NT2/D1 (cell line): ENCODE results near the gene ATP6V1G2.

Experiments
- DNase-seq: peaks from one replicate; pipeline ENCODE4 v3.0.0-alpha.2; 2011; ENCODE audit warnings: low read depth, low spot score
- H3K27me3 ChIP-seq: 2 replicates; pipeline ENCODE4 v1.6.0; 2011; ENCODE audit warnings: mild to moderate bottlenecking; ENCODE audit not compliant: insufficient read length, insufficient read depth
- H3K36me3 ChIP-seq: 2 replicates; pipeline ENCODE4 v1.6.1; 2011; ENCODE audit warnings: mild to moderate bottlenecking, low read length, mixed read lengths; ENCODE audit not compliant: insufficient read depth, insufficient read length
- H3K4me1 ChIP-seq: 2 replicates; pipeline ENCODE4 v1.5.1; 2011; ENCODE audit not compliant: insufficient read depth, insufficient read length
- H3K4me3 ChIP-seq: 2 replicates; pipeline ENCODE4 v1.5.1; 2011; ENCODE audit warnings: low read depth; ENCODE audit not compliant: insufficient read length
- H3K9ac ChIP-seq: 2 replicates; pipeline ENCODE4 v1.6.0; 2011; ENCODE audit warnings: low read depth; ENCODE audit not compliant: insufficient read length
- H3K9me3 ChIP-seq: 2 replicates; pipeline ENCODE4 v1.5.1; 2011; ENCODE audit warnings: mild to moderate bottlenecking, low read length; ENCODE audit not compliant: insufficient read depth
- SUZ12 ChIP-seq: IDR thresholded peaks from 2 replicates; pipeline ENCODE4 v1.6.1; 2011; ENCODE audit not compliant: insufficient read length, insufficient read depth; ENCODE audit errors: extremely low read depth
- YY1 ChIP-seq: IDR thresholded peaks from 2 replicates; pipeline ENCODE4 v1.6.1; 2011; ENCODE audit not compliant: insufficient read length, insufficient read depth
- ZNF274 ChIP-seq: IDR thresholded peaks from 2 replicates; pipeline ENCODE4 v1.6.1; 2011; ENCODE audit warnings: mild to moderate bottlenecking, low read depth, low read length

Gene ATP6V1G2

DNA sequence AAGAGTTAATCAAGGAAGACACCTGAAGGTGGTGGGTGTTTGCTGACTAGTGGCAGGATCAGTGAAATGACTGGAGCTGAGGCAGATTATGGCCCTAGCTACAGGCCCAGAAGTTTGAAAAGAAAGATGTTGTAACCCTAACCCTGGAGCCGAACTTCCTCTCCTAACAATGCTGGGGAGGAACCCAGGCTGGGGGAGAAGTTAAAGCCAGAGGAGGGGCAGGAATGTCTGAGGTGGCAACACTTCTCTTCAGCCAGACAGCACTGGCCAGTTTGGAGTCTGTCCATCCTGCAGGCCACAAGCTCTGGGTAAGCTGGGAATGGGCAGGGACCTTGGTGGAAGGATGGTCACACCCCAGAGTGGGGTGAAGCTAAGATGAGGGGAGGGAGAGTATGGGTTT is 39.6 kb upstream of the ATP6V1G2 start, which contains the start of gene LST1:
TSS of gene LST1 (plus strand) at position 270 of the 400 bp plus-strand sequence. CDS start 1,023 bp downstream, outside the sequence.
- Histone ChIP-seq H3K4me3 (no peak within 1 kb of the TSS), H3K36me3 (no peaks in the 10 kb centered on the region), H3K4me1 (peaks cover 12% of the 10 kb centered on the region), H3K27me3 (no peaks in the 10 kb centered on the region), H3K9me3 (no peaks in the 10 kb centered on the region), H3K9ac (no peak within 1 kb of the TSS)
- no peak for DNase-seq
- TF ChIP-seq ZNF274 = no peak
- TF ChIP-seq YY1 = no peak
- no peak for TF ChIP-seq SUZ12

DNA sequence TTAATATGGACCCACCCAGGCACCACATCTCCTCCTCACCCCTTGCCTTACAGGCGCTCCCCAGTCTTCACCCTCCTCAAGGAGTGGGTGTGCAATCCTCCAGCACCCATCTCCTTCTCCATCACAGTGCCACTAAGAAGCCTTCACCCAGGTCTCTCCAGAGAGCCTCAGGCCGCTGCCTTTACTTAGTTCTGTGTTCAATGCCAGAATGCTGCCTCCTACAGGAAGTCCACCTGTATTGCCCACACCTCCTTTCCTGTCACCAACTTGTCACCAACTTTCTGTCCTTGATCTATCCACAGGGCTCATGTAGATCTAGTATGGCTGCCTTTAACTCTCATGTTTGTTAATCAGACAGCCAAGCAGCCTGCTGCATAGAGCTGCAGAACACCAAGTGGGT is 39.1 kb upstream of the ATP6V1G2 start:
- Histone ChIP-seq H3K4me1 (peaks cover 13% of the 10 kb centered on the region), H3K4me3 (no peak overlapping the region), H3K9ac (no peak overlapping the region), H3K9me3 (no peaks in the 10 kb centered on the region), H3K27me3 (no peaks in the 10 kb centered on the region), H3K36me3 (no peaks in the 10 kb centered on the region)
- DNase-seq = no peak
- no peak for TF ChIP-seq YY1

DNA sequence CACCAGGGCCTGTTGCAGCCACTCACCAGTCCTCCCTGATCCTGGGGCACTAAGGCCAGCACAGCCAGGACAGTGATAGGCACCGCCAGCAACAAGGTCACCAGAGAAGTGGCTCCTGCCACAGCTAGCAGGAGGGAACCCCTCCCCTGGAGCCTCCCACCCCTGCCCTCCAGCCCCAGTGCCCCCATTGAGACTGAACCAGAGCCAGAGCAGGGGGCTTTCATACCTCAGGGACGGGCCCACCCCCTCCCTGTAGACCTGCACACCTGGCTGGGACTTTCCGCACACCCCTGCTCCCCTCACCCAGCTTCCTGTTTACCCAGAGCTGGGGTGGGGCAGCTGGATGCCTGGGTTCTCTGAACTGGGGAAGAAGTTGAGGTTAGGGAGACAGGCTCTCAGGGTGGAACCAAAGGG is 35.8 kb upstream of the ATP6V1G2 start, which contains the start of gene LTB:
TSS of gene LTB (minus strand) at position 195 of the 414 bp plus-strand sequence. CDS start at position 188, 7 bp downstream.
- no peak for DNase-seq
- Histone ChIP-seq H3K9ac (peak within 1 kb of the TSS; percentile 92), H3K4me3 (peak within 1 kb of the TSS; percentile 78)

DNA sequence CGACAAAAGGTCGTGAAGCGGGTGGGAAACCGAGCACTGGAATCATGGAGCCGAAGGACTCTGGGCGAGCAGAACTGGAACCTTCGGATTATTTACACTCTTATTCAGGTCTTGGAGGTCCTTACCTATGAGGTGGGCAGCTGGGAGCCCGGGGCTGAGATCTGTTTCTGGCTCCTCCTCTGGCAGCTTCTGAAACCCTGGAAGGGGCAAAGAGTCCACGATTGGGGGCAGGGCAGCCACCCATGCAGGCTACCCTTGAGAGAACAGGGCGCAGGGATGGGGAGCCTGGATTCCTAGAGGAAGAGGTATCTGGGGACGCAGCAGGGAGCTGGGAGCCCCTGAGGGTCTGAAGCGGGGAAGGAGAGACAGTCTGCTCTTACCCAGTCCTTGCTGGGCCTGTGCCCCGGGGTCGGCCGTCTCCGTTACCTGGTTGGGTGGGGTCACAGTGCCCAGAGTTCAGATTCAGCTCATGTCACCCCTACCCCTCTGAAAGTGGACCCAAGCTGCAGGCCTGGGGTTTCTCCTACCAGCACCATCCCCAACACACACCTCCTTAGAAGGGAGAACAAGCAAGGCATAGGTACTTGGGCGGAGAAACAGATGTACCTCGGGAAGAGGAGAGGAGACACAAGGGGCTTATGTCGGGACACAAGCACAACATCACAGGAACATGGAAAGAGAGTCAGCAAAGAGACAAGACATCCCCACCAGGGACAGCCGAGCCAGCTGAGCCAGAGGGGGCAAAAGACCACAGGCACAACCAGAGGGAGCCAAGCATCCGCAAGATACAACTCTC is 35.2 kb upstream of the ATP6V1G2 start:
- no peaks in the 10 kb centered on the region for H3K27me3 ChIP-seq
- TF ChIP-seq SUZ12 (no peak), ZNF274 (no peak), YY1 (no peak)
- peaks cover 19% of the 10 kb centered on the region for H3K4me1 ChIP-seq
- peak overlapping the region; percentile 92 for H3K9ac ChIP-seq
- peaks cover 3% of the 10 kb centered on the region for H3K36me3 ChIP-seq
- H3K9me3 ChIP-seq = no peaks in the 10 kb centered on the region
- DNase-seq = no peak
- peak overlapping the region; percentile 78 for H3K4me3 ChIP-seq

More for the DNA sequence above, 35.8 kb upstream of the ATP6V1G2 start, which contains the start of gene LTB:
- Histone ChIP-seq H3K9me3 (no peaks in the 10 kb centered on the region), H3K36me3 (no peaks in the 10 kb centered on the region), H3K4me1 (peaks cover 19% of the 10 kb centered on the region), H3K27me3 (no peaks in the 10 kb centered on the region)
- TF ChIP-seq ZNF274 = no peak
- TF ChIP-seq YY1 = no peak
- no peak for TF ChIP-seq SUZ12

DNA sequence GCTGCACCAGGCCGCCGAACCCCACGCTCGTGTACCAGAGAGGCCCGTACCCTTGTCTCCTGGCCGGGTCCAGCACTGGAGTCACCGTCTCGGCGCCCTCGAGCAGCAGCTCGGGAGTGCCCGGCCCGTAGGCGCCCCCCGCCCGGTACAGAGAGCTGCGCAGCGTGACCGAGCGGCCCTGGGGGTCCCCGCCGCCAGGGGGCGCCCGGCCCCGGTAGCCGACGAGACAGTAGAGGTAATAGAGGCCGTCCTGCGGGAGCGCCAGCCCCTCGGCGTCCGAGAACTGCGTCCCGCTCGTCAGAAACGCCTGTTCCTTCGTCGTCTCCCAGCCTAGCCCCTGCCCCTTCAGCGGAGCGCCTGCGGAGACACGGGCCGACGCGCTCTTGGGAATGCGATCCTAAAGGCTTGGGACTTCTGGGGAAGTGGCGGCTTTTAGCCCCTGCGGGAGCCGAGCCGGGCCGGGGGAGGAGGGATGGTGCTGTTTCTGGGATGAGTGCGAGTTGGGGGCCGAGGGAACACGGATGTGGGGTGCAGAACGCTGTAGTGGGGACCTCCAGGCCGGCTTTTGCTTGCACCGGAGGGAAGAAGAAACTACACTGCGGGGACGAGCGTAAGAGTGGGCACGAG is 34.5 kb upstream of the ATP6V1G2 start:
- no peak for DNase-seq
- H3K27me3 ChIP-seq = no peaks in the 10 kb centered on the region
- peaks cover 3% of the 10 kb centered on the region for H3K36me3 ChIP-seq
- TF ChIP-seq SUZ12 (no peak), YY1 (no peak), ZNF274 (no peak)
- H3K4me1 ChIP-seq = peaks cover 13% of the 10 kb centered on the region
- no peaks in the 10 kb centered on the region for H3K9me3 ChIP-seq
- H3K9ac ChIP-seq = peak overlapping the region; percentile 92
- peak overlapping the region; percentile 78 for H3K4me3 ChIP-seq

DNA sequence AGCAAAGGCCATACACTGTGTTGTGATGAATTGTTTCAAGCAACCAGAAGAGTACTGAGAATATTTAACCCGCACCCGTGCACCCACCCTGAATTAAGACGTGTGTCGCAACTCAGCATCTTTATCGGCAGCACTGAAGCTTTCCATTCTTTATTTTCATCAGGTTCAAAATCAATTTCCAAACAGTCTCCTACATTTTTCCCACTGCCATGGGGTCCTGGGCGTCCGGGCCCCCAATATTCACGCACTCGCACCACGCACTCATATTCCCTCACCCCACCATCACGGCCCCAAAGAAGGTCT is 34.0 kb upstream of the ATP6V1G2 start:
- peaks cover 10% of the 10 kb centered on the region for H3K4me1 ChIP-seq
- peak overlapping the region; percentile 72 for H3K9ac ChIP-seq
- no peaks in the 10 kb centered on the region for H3K27me3 ChIP-seq
- no peak for TF ChIP-seq YY1
- DNase-seq = no peak
- H3K9me3 ChIP-seq = no peaks in the 10 kb centered on the region
- peak overlapping the region; percentile 78 for H3K4me3 ChIP-seq
- H3K36me3 ChIP-seq = peaks cover 3% of the 10 kb centered on the region

DNA sequence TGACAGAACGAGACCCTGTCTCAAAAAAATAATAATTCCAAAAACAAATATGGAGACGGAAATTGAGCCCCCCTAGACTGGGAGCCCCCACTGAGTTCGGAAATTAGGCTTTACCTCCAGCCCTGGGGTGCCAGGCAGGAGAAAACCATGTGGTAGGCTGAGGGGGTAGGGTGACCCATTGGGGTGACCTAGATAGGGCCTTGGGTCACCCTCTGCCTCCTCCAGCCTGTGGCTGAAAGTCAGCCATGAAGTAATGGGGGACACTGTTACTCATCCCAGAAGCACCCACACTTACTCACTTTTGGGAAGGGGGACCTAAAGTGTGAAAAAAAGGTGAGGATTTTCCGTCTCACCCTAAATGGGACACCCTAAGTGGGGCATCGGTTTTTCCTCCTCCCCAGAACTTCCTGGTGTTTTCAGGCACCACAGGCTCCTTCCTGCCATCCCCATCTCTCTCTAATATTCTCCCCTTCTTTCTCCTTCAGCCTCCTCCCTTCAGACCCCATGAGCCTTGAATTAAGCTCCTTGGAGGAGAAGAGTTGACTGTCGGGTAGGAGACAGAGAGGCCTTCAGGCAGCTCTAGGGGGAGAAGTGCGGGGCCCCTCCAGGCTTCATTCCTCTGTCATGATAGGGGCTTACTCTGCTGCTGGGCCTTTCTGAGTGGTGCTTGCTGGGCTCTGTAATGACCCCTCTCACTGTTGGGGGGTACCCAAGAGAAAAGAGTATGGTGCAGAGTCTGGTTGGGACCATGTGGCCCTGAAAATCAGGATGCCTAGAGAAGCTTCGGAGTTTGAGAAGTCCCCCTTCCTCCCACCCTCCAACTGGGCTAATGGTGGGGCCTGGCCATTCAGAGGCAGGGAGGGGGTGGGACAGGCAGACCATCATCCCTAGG is 33.4 kb upstream of the ATP6V1G2 start:
- no peak for TF ChIP-seq ZNF274
- no peak for TF ChIP-seq SUZ12
- no peak for TF ChIP-seq YY1
- DNase-seq = no peak
- Histone ChIP-seq H3K4me3 (peak overlapping the region; percentile 78), H3K27me3 (no peaks in the 10 kb centered on the region), H3K9me3 (no peaks in the 10 kb centered on the region), H3K36me3 (peaks cover 3% of the 10 kb centered on the region), H3K4me1 (peaks cover 13% of the 10 kb centered on the region), H3K9ac (no peak overlapping the region)
